Pancreas (tissue), 10 donors: ENCODE results near the gene AVP. TPM values are rescaled to one million over a fixed set of nuclear protein-coding genes. Genes with fewer than 3 reads are reported as not detected.

ENCODE experiments used
- ATAC-seq, 4 donors: fragments of 200-7000 bp; cut with Tn5 transposase; one replicate each; pipeline versions ENCODE4 v1.8.0 to v1.9.1; 2020; ENCODE audit warnings: mild to moderate bottlenecking in 4 of 4, moderate library complexity in 4 of 4
- DNase-seq, 6 donors: peaks; one replicate each; pipeline ENCODE4 v3.0.0-alpha.2; 2020
- FAIRE-seq: peaks from 2 replicates; lab custom pipeline; 2012; peaks lifted over from hg19 to GRCh38; lab: Jason Lieb, UNC
- H3K27ac ChIP-seq, 4 donors: fragments of 200-600 bp; sonication (generic); 1 replicate in 3 of 4; 2 replicates in 1 of 4; pipeline versions ENCODE4 v1.5.0 to v1.8.0; 2020
- H3K27me3 ChIP-seq, 4 donors: fragments of 200-600 bp; one replicate each; pipeline ENCODE4 v1.8.0; 2021
- H3K36me3 ChIP-seq, 3 donors: fragments of 200-600 bp; sonication (generic) in 1 of 3; one replicate each; pipeline versions ENCODE4 v1.5.0 to v1.8.0; 2020 to 2021
- H3K4me1 ChIP-seq, 3 donors: fragments of 200-600 bp; one replicate each; pipeline ENCODE4 v1.8.0; 2021
- H3K4me3 ChIP-seq, 4 donors: fragments of 200-600 bp; sonication (generic) in 2 of 4; one replicate each; pipeline versions ENCODE4 v1.5.0 to v1.8.0; 2020 to 2021
- H3K9me3 ChIP-seq, 4 donors: fragments of 200-600 bp; one replicate each; pipeline ENCODE4 v1.8.0; 2021
- WGBS, 2 donors: extraction: QIAGEN DNeasy Blood & Tissue Kit; methylation state at CpG; one replicate each; pipeline ENCODE4 v1.1.7; 2013; 5-methylcytosine and 5-hydroxymethylcytosine counted together
- intact Hi-C, 3 donors: fragments of 100-400 bp; cut with DNase I; formaldehyde crosslinking; loops; one replicate each; pipeline versions ENCODE4 v1.11.1 to v1.14.2; 2022
- polyA plus RNA-seq, 2 donors: library from polyadenylated mRNA; stranded (reverse); fragments of 200-250 nt; gene quantifications; one replicate each; pipeline ENCODE4 v1.2.3, GENCODE V29; 2013
- total RNA-seq, 6 donors: library from RNA; stranded (reverse); fragmentation: NEBNext Ultra II Directional in 4 of 6; extraction: Animal tissue kit (Norgen Biotek cat#: 25700) in 4 of 6; gene quantifications; one replicate each; pipeline versions ENCODE4 v1.2.1 to v1.2.4, GENCODE V29; 2021 to 2023
- TF ChIP-seq, protein P1 (sequence below), 4 donors: fragments of 200-600 bp; sonication (generic) in 3 of 4; IDR thresholded peaks; one replicate each; pipeline versions ENCODE4 v1.5.0 to v1.8.0; 2021; ENCODE audit warnings: antibody characterized with exemption in 4 of 4
- donor health status: healthy with polysubstance abuse.
- donor health status: DM: no; HTN: no; CAD: no; lungs with moderate emphysema.
- donor health status: DM: no; HTN: no; CAD: no.
- donor health status: control.
- donor health status: control.
- donor health status: Bipolar disorder and iron deficiency.
- donor health status: DM: yes; HTN: yes; CAD: no.
- donor health status: DM: no; HTN: no; CAD: no.
- donor health status: DM: no; HTN: no; CAD: no.
- donor health status: DM: yes; HTN: yes; CAD: no.

Gene AVP
- total and polyA plus RNA-seq, 8 donors = not detected

- no peaks in the 10 kb centered on the region for H3K9me3 ChIP-seq
- H3K36me3 ChIP-seq = peaks cover 0 to 6% (median 6%) of the 10 kb centered on the region in 3 donors
- H3K27ac ChIP-seq = no peak overlapping the region
- intact Hi-C loops = no loop called here
- H3K27me3 ChIP-seq = no peaks in the 10 kb centered on the region
- DNase-seq (no peak), ATAC-seq (no peak), FAIRE-seq (no peak)
- TF ChIP-seq, protein P1, sequence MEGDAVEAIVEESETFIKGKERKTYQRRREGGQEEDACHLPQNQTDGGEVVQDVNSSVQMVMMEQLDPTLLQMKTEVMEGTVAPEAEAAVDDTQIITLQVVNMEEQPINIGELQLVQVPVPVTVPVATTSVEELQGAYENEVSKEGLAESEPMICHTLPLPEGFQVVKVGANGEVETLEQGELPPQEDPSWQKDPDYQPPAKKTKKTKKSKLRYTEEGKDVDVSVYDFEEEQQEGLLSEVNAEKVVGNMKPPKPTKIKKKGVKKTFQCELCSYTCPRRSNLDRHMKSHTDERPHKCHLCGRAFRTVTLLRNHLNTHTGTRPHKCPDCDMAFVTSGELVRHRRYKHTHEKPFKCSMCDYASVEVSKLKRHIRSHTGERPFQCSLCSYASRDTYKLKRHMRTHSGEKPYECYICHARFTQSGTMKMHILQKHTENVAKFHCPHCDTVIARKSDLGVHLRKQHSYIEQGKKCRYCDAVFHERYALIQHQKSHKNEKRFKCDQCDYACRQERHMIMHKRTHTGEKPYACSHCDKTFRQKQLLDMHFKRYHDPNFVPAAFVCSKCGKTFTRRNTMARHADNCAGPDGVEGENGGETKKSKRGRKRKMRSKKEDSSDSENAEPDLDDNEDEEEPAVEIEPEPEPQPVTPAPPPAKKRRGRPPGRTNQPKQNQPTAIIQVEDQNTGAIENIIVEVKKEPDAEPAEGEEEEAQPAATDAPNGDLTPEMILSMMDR (IDR thresholded peaks at IDR 0.05) = no peak
- H3K4me1 ChIP-seq = no peaks in the 10 kb centered on the region
- H3K4me3 ChIP-seq = no peak overlapping the region
- 92 to 97% methylated on average over 18 of the region's 18 CpGs for WGBS, 2 donors
Observed at GRCh38 chr20:3105256-3106137, 21.0 kb upstream of the AVP start.

- Histone ChIP-seq H3K4me3 (no peak overlapping the region), H3K36me3 (no peaks in the 10 kb centered on the region), H3K27me3 (no peaks in the 10 kb centered on the region), H3K9me3 (no peaks in the 10 kb centered on the region), H3K4me1 (no peaks in the 10 kb centered on the region), H3K27ac (no peak overlapping the region)
- TF ChIP-seq, protein P1 (IDR thresholded peaks at IDR 0.05) = no peak
- FAIRE-seq (no peak), ATAC-seq (no peak), DNase-seq (no peak)
- intact Hi-C loops = no loop called here
- 58 to 68% methylated on average over 3 of the region's 3 CpGs for WGBS, 2 donors
Observed at GRCh38 chr20:3103369-3104032, 19.0 kb upstream of the AVP start.

DNA sequence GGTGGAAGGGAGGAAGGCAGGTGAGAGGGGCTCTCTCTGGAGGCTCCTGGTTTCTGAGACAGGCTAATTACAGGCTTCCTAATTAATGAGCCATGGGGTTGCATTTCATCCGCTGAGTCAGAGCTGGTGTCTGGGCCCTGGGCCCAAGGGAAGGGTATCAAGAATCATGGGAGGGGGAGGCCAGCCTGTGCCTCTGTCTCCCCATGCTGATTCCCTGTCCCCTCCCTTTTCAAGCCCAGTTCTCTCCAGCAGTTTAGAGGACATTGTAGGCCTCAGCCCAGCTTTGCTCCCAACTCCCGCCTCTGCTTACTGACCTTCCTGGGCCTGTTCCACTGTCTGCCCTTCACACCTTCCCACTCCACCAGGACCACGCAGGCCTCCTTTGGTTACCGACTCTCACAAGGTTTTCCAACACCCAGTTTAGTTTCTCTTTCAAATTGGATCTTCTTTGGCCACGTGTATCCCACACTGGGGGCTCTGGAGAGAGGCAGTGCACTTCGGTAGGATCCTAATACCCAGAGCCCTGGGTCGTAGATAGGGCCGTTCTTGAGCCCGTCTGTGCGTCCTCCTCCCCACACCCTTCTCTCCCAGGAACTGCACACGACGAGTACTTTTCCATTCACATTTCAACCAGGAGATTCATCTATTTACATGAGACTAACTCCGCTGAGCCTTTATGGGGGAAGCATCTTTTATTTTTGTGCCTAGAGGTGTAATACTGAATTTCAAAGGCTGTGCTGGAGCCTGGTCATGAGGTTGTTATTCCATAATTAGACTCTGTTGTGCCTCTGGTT, 18.2 kb upstream of the AVP start:
- intact Hi-C loops = no loop called here
- ATAC-seq (no peak), FAIRE-seq (no peak)

GRCh38 chr20:3101737-3102574, 17.4 kb upstream of the AVP start:
- WGBS, 2 donors = 71 to 77% methylated on average over 21 of the region's 21 CpGs

More for the DNA sequence above, 18.2 kb upstream of the AVP start:
- Histone ChIP-seq H3K27ac (no peak overlapping the region), H3K4me3 (no peak overlapping the region), H3K36me3 (no peaks in the 10 kb centered on the region), H3K27me3 (no peaks in the 10 kb centered on the region), H3K9me3 (no peaks in the 10 kb centered on the region), H3K4me1 (no peaks in the 10 kb centered on the region)
- 81 to 82% methylated on average over 13 of the region's 13 CpGs for WGBS, 2 donors
- TF ChIP-seq, protein P1 (IDR thresholded peaks at IDR 0.05) = no peak
- DNase-seq = no peak

More at GRCh38 chr20:3101737-3102574, 17.4 kb upstream of the AVP start:
- H3K27ac ChIP-seq = no peak overlapping the region
- intact Hi-C loops = no loop called here
- no peak overlapping the region for H3K4me3 ChIP-seq
- FAIRE-seq (no peak), ATAC-seq (peak in 1 of 4 donors; percentile 47), DNase-seq (no peak)
- TF ChIP-seq, protein P1 (IDR thresholded peaks at IDR 0.05) = no peak
- no peaks in the 10 kb centered on the region for H3K27me3 ChIP-seq
- H3K36me3 ChIP-seq = no peaks in the 10 kb centered on the region
- no peaks in the 10 kb centered on the region for H3K9me3 ChIP-seq
- no peaks in the 10 kb centered on the region for H3K4me1 ChIP-seq
